Keratinocyte (primary cell): ENCODE results near the gene SRRT. TPM values are rescaled to one million over a fixed set of nuclear protein-coding genes. Genes with fewer than 3 reads are reported as not detected.

Experiments used
- DNase-seq: peaks from one replicate; pipeline ENCODE4 v3.0.0-alpha.2; 2011; ENCODE audit warnings: low read depth, missing footprints, low spot score
- FAIRE-seq: peaks from 2 replicates; lab custom pipeline; 2011; peaks lifted over from hg19 to GRCh38; lab: Jason Lieb, UNC
- H2AFZ ChIP-seq: 2 replicates; pipeline ENCODE4 v1.6.0; 2012; ENCODE audit warnings: low read length, control low read depth, inconsistent platforms; ENCODE audit not compliant: control insufficient read depth
- H3K27ac ChIP-seq: 2 replicates; pipeline ENCODE4 v1.5.1; 2011; ENCODE audit warnings: low read length; ENCODE audit not compliant: control insufficient read depth, insufficient read depth
- H3K27me3 ChIP-seq: 3 replicates; pipeline ENCODE4 v1.6.0; 2011; ENCODE audit warnings: low read length; ENCODE audit not compliant: control insufficient read depth, insufficient read depth; ENCODE audit errors: extremely low read depth
- H3K36me3 ChIP-seq, 2 experiments: 2 replicates in 1 of 2; 3 replicates in 1 of 2; pipeline ENCODE4 v1.5.1; 2011; ENCODE audit warnings: low read length in 2 of 2, mild to moderate bottlenecking in 1 of 2; ENCODE audit not compliant: control insufficient read depth in 2 of 2, insufficient read depth in 2 of 2; ENCODE audit errors: extremely low read depth in 1 of 2
- H3K4me1 ChIP-seq: 3 replicates; pipeline ENCODE4 v1.5.1; 2011; ENCODE audit warnings: low read length; ENCODE audit not compliant: control insufficient read depth, insufficient read depth; ENCODE audit errors: extremely low read depth
- H3K4me2 ChIP-seq: 3 replicates; pipeline ENCODE4 v1.6.0; 2011; ENCODE audit warnings: low read depth, low read length; ENCODE audit not compliant: control insufficient read depth, insufficient read depth; ENCODE audit errors: extremely low read depth
- H3K4me3 ChIP-seq, 3 experiments: fragments of 200-600 bp in 1 of 3; sonication (generic) in 1 of 3; 2 replicates in 2 of 3; 3 replicates in 1 of 3; pipeline ENCODE4 v1.5.1; 2011 to 2016; ENCODE audit warnings: low read length in 3 of 3, mild to moderate bottlenecking in 3 of 3, control low read depth in 2 of 3, inconsistent platforms in 1 of 3, low read depth in 1 of 3, mixed read lengths in 1 of 3, mixed run types in 1 of 3, moderate library complexity in 1 of 3; ENCODE audit not compliant: control insufficient read depth in 2 of 3, insufficient read depth in 2 of 3; ENCODE audit errors: extremely low read depth in 1 of 3
- H3K79me2 ChIP-seq: 2 replicates; pipeline ENCODE4 v1.6.0; 2012; ENCODE audit warnings: low read length; ENCODE audit not compliant: control insufficient read depth, insufficient read depth
- H3K9ac ChIP-seq: 3 replicates; pipeline ENCODE4 v1.6.0; 2011; ENCODE audit warnings: low read length; ENCODE audit not compliant: control insufficient read depth, insufficient read depth; ENCODE audit errors: extremely low read depth
- H3K9me1 ChIP-seq: 3 replicates; pipeline ENCODE4 v1.6.0; 2011; ENCODE audit warnings: low read length; ENCODE audit not compliant: control insufficient read depth, insufficient read depth; ENCODE audit errors: extremely low read depth
- H3K9me3 ChIP-seq: 2 replicates; pipeline ENCODE4 v1.5.1; 2012; ENCODE audit warnings: low read depth, low read length; ENCODE audit not compliant: control insufficient read depth
- H4K20me1 ChIP-seq: 3 replicates; pipeline ENCODE4 v1.6.0; 2011; ENCODE audit warnings: low read length; ENCODE audit not compliant: control insufficient read depth, insufficient read depth; ENCODE audit errors: extremely low read depth
- CTCF ChIP-seq, 3 experiments: IDR thresholded peaks in 1 of 3; conservative IDR thresholded peaks in 1 of 3; optimal IDR thresholded peaks in 1 of 3; 2 replicates in 2 of 3; 3 replicates in 1 of 3; pipeline versions ENCODE3 to v1.5.1; 2011; ENCODE audit warnings: low read length in 3 of 3, mild to moderate bottlenecking in 3 of 3, moderate library complexity in 2 of 3, control low read depth in 1 of 3, inconsistent platforms in 1 of 3; ENCODE audit not compliant: insufficient read depth in 2 of 3; ENCODE audit errors: extremely low read depth in 1 of 3
- EZH2 ChIP-seq: IDR thresholded peaks from one replicate; pipeline ENCODE4 v1.6.1; 2012; ENCODE audit warnings: inconsistent platforms, mild to moderate bottlenecking, low read length, moderate library complexity
- dilution Hi-C: fragments of 300-500 bp; cut with MboI; formaldehyde crosslinking; loops from one replicate; pipeline ENCODE4 v1.7.0; 2020; ENCODE audit warnings: low sequenced_read_pairs; ENCODE audit not compliant: extremely low pct_ligation_motif_present
- polyA plus RNA-seq, 5 experiments: library from polyadenylated mRNA; depleted of rRNA in 3 of 5; stranded (reverse) in 3 of 5; stranded (forward) in 1 of 5; unstranded in 1 of 5; fragments of >200 nt; gene quantifications; 1 replicate in 1 of 5; 2 replicates in 3 of 5; 3 replicates in 1 of 5; pipeline versions ENCODE4 v1.2.1 to v1.2.3, GENCODE V29; 2011 to 2012; ENCODE audit warnings: missing spikeins in 2 of 5, low read depth in 1 of 5, low replicate concordance in 1 of 5

SRRT gene
- polyA plus RNA-seq, 1 donor (not counting 4 experiments of a cell fraction or from before 2014, with no cell fraction given), result 42.2 TPM

- DNase-seq, result no peak
- Histone ChIP-seq H3K79me2 (no peaks in the 10 kb centered on the region), H3K4me1 (peaks cover 5% of the 10 kb centered on the region), H4K20me1 (no peaks in the 10 kb centered on the region), H3K27me3 (peaks cover 46% of the 10 kb centered on the region), H2AFZ (no peak overlapping the region), H3K4me2 (no peak overlapping the region), H3K9me1 (no peaks in the 10 kb centered on the region), H3K36me3 (no peaks in the 10 kb centered on the region), H3K27ac (no peak overlapping the region), H3K9ac (no peak overlapping the region), H3K4me3 (no peak overlapping the region), H3K9me3 (no peaks in the 10 kb centered on the region)
- dilution Hi-C loops, result no loop called here
- FAIRE-seq, result no peak
- TF ChIP-seq EZH2 (no peak), CTCF (optimal IDR thresholded peaks at IDR 0.05 in 1 of 3, IDR thresholded peaks at IDR 0.05 in 1 of 3, conservative IDR thresholded peaks at IDR 0.05 in 1 of 3; ENCODE audit: extremely low read depth in 1 of 3, insufficient read depth in 2 of 3, low read length in 3 of 3) (no peak)
Measured at GRCh38 chr7:100897772-100898454, 23.0 kb downstream of the SRRT start.

- Histone ChIP-seq H3K36me3 (no peaks in the 10 kb centered on the region), H2AFZ (no peak overlapping the region), H4K20me1 (no peaks in the 10 kb centered on the region), H3K79me2 (no peaks in the 10 kb centered on the region), H3K9me3 (no peaks in the 10 kb centered on the region), H3K27me3 (peaks cover 39% of the 10 kb centered on the region), H3K27ac (no peak overlapping the region), H3K4me2 (no peak overlapping the region), H3K9me1 (no peaks in the 10 kb centered on the region), H3K4me3 (no peak overlapping the region), H3K9ac (no peak overlapping the region), H3K4me1 (peaks cover 5% of the 10 kb centered on the region)
- DNase-seq, result no peak
- no peak for FAIRE-seq
- dilution Hi-C loops, result no loop called here
- no peak for TF ChIP-seq CTCF (optimal IDR thresholded peaks at IDR 0.05 in 1 of 3, IDR thresholded peaks at IDR 0.05 in 1 of 3, conservative IDR thresholded peaks at IDR 0.05 in 1 of 3; ENCODE audit: extremely low read depth in 1 of 3, insufficient read depth in 2 of 3, low read length in 3 of 3)
- no peak for TF ChIP-seq EZH2
Measured at GRCh38 chr7:100899432-100899831, 24.5 kb downstream of the SRRT start.
